D341Med (cell line): ENCODE results near the gene AANAT.

Source experiments
- DNase-seq: peaks from one replicate; pipeline ENCODE4 v3.0.0; 2012; ENCODE audit warnings: low spot score

AANAT gene

DNA sequence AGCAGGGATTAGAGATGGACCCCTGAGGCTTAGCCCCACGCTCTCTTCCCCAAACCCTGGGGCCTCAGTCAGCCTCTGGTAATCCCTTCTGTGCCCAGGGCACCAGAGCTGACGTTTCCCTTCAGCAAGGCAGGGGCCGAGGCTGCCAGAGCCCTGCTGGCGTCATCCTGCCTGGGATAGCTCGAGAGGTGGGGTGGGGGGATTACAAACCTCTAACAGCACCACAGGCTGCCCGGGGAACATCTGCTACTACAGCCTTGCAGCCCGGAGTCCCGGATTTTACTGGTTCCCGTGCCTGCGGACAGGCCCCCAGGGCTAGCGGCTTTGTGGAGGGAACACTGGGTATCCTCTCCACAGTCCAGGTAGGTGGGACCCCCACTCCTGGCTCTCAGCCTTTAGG, at the start of gene AANAT:
TSS of gene AANAT (plus strand) at position 238 of the 400 bp plus-strand sequence. CDS start 1,144 bp downstream, outside the sequence.
- peak; percentile 98 for DNase-seq

DNA sequence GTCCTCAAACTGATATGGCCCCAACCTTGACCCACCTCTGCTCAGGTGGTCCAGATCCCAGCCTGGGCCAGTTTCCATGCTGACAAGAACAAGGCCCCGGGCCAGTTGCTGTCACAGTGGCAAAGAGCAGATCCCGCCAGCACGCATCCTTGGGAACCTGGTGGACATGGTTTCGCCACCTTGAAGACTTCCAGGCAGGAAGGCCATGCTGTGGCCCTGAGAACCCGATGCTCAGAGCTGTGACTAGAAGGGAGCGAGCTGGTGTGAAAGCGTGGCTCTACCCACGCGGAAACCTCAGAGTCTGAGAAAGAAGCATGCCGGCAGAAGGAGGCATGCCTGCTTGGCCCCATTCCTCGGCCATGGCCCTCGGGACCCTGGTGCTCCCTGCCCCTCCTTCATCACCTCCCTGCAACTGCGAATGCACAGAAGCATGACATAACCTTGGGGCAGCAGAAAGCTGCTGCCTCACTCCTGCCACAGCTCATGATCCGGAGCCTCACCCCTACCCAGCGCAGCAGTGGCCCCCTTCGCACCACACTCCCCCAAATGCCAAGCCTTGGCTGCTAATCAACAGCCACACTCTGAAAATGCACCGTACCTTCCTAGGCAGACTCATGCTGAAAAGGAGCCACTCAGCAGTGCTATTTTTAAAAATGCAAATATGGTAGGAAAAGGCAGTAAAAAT, 47.7 kb upstream of the AANAT start:
- no peak for DNase-seq

DNA sequence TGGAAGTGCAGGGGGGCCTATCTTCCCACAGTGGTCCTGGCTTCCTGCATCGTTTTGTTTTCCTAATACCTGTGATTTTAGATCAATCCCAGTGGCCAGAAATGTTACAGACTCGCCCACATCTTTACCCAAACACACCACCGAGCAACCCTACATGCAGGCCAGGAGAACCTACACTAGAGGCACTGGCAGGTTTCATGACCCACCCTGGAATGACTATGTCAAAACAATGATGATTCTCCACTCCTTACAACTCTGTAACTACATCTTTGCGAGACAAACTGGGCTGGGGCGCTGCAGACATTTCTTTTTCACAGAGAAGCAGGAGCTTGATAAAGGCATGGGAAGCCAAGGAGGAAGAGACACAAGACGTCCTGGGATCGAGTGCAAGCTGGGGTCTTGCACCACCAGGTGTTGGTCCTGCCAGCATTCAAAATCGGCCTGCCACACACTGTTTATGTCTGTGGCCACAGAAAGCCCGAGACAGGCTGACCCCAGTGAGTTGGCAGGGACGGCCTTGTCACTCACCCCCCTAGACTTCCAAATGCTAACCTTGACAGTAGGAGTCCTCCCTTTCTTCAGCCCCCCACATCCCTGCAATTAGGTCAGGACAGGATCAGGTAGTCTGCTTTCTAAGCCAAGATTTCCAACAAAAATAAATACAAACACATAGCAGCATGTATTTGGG, 46.9 kb upstream of the AANAT start:
- no peak for DNase-seq

GRCh38 chr17:76421044-76421407, 46.4 kb upstream of the AANAT start:
- no peak for DNase-seq

DNA sequence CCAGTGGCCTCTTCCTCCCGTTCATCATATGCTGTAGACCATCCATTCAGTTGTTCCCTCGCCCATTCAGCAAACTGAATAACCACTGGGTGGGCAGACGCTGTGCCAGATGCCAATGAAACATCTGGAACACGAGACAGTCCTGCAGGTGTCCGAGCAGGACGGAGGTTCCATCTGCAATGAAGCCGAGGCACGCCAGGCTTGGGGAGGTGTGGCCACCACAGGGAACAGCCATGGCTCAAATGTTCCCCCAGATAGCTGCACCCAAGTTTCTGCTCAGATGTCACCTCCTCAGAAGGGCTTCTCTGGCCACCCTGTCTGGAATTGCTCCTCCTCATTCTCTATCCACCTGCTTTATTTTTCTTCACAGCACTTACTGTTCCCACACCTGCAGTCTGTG, 45.0 kb upstream of the AANAT start:
- no peak for DNase-seq

- no peak for DNase-seq
Measured at GRCh38 chr17:76422860-76423259, 44.5 kb upstream of the AANAT start.

- DNase-seq = no peak
Measured at GRCh38 chr17:76426853-76427252, 40.5 kb upstream of the AANAT start.

DNA sequence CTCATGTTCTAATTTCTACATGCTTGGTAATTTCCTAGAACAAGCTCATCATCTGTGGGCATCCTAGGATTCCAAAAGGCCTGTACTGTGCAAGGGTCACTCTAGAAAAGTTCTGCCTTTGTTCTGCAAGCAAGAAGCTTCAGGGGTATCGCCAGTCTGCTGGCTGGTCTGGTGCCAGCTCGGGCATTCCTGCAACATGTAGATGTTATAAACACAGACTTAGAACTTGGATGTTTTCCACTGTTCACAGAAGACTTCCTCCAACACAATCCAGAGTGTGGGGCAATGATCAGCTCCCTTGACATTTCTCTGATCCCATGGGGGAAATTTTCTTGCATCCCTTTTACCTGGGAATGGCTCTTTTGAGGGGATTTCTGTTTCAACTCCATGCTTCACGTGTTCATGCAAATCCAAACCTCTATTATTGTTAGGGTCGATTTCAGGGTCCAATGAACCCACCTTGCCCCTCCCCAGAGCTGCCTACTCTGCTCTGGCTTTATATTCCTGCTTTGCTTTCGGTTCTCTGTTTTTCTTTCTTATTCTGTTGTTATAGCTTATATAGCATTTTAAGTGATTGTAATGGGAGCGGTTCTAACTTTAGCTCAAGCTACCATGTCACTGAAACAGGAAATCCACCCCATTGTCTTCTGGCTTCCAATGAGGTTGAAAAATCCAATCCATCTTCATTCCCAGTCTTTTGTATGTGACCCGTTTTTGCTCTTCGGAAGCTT, 39.7 kb upstream of the AANAT start:
- DNase-seq = no peak

DNA sequence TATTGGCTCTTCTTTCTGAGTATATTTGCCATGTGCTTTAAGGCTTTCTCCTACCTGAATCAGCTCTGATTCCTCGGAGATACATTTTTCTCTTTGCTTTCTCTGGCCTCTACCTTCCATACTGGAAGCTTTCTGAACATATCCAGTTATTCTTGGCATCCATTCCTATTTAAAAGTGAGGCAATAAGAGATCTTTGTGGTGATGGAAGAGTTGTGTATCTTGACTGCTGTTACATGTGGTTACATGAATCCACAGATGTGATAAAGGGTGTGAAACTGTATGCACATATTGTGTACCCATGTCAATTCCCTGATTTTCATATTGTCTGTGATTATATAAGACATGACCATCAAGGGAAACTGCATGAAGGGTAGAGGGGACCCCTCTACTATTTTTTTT, 38.9 kb upstream of the AANAT start:
- DNase-seq = no peak

DNA sequence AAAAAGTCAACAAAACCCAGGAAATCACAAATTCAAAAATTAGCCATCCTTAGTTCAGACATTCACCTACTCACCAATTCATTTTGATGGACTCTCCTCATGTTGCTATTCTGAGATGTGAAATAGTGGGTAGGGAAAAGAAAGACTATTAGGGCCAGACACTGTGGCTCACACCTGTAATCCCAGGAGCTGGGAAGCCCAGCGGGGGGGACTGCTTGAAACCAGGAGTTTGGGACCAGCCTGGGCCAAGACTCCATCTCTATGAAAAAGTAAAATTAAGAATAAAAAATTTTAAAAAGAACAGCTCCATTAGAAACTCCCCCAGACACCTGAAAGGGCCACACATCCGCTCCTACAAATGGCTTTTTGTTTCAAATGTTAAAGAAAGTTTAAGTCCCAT, 35.9 kb upstream of the AANAT start:
- DNase-seq = no peak

- DNase-seq = no peak
Measured at GRCh38 chr17:76432004-76432403, 35.4 kb upstream of the AANAT start.

- DNase-seq = no peak
Measured at GRCh38 chr17:76432712-76433336, 34.6 kb upstream of the AANAT start.

DNA sequence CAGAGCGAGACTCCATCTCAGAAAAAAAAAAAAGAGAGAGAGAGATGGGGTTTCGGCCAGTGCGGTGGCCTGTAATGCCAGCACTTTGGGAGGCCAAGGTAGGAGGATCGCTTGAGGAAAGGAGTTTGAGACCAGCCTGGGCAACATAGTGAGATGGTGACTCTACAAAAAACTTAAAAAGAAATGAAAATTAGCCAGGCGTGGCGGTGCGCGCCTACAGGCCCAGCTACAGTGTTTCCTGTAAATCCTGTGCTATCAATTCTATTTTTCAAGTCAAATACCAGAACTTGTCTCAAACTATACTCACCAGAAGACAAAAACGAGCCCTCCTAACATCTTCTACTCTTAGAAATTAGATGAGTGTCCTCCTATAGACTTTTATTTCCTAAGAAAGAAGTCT, 33.7 kb upstream of the AANAT start:
- DNase-seq = no peak

GRCh38 chr17:76434870-76435269, 32.5 kb upstream of the AANAT start:
- no peak for DNase-seq

DNA sequence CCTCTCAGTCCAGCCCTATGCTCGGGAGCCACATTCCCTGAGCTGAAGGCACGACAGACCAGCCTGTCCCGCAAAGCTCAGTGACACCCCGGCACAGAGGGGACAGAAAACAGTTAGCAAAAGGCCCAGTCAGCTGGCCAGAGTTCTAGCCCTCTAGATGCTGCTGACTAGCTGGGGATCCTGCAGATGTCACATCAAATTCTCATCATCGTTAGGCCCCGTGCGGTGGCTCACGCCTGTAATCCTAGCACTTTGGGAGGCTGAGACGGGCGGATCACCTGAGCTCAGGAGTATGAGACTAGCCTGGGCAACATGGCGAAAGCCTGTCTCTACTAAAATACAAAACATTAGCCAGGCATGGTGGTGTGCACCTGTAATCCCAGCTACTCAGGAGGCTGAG, 31.7 kb upstream of the AANAT start:
- DNase-seq = no peak

DNA sequence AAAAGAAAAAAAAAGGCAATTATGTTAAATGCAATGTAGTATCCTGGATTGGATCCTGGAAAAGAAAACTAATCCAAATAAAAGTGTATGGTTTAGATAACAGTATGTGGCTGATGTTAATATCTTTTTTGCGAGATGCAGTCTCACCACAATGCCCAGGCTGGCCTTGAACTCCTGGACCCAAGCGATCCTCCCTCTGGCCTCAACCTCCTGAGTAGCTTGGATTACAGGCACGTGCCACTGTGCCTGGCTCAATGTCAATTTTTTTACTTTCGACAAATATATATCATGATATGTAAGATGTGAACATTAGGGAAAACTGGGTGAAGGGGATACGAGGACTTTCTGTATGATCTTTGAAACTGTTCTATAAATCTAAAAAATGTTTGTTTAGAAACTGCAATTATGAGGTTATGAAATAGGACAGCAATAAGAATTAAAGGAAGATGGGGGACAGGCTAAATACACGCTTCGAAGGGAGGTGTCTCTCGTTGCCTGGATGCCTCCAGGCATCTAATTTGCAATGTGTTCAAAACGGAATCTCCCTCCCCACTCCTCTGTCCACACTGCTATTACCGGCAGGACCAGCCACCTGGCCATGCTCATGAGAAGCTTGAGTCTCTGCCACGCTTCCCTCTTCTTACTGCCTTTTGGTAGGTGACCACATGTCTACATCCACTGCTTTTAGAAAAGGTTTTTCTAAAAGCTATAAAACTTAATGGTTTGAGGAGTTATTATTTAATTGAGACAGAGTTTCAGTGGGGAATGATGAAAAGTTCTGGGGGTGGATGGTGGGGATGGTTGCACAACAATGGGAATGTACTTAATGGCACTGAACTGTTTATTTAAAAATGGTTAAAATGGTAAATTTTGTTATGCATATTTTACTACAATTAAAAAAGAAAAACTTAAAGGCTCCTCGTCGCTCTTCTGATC, 29.7 kb upstream of the AANAT start:
- DNase-seq = no peak

DNA sequence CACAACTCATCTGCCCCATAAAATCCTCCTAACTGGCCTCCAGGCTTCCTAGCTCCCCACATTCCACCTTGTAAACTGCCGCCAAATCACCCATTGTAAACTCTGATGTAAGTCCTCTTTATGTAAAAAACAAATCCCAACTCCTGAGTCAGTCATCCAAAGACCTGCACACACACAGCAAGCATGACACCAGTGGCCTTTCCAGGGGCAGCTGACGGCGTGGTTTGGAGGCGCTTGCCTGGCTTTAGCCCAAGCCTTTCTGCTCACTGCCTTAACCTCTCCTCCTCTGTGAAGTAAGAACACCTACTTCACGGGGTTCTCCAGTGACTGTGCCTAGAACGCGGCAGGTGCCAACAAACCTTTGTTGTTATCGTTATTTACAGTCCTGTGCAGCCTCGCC, 28.5 kb upstream of the AANAT start:
- DNase-seq = no peak

- DNase-seq = no peak
Measured at GRCh38 chr17:76439314-76439928, 28.0 kb upstream of the AANAT start.

- DNase-seq = no peak
Measured at GRCh38 chr17:76440751-76441362, 26.5 kb upstream of the AANAT start.

- no peak for DNase-seq
Measured at GRCh38 chr17:76441686-76442340, 25.6 kb upstream of the AANAT start.
